GM12865 (cell line): ENCODE measurements around the gene LAMA4.
A peak's percentile ranks its signal among the peaks of the same experiment; 100 is the strongest.

Source experiments
- DNase-seq: peaks from one replicate; pipeline ENCODE4 v3.0.0; 2010; ENCODE audit warnings: low read depth
- H3K4me3 ChIP-seq: 2 replicates; pipeline ENCODE4 v1.5.1; 2011; ENCODE audit warnings: mild to moderate bottlenecking, low read depth, low read length, control low read depth
- TF ChIP-seq, protein P1 (sequence below): IDR thresholded peaks from 2 replicates; pipeline ENCODE4 v1.5.1; 2011; ENCODE audit warnings: low read length, control low read depth, low read depth, inconsistent platforms; ENCODE audit not compliant: insufficient read depth; ENCODE audit errors: missing control alignments

Gene LAMA4, protein sequence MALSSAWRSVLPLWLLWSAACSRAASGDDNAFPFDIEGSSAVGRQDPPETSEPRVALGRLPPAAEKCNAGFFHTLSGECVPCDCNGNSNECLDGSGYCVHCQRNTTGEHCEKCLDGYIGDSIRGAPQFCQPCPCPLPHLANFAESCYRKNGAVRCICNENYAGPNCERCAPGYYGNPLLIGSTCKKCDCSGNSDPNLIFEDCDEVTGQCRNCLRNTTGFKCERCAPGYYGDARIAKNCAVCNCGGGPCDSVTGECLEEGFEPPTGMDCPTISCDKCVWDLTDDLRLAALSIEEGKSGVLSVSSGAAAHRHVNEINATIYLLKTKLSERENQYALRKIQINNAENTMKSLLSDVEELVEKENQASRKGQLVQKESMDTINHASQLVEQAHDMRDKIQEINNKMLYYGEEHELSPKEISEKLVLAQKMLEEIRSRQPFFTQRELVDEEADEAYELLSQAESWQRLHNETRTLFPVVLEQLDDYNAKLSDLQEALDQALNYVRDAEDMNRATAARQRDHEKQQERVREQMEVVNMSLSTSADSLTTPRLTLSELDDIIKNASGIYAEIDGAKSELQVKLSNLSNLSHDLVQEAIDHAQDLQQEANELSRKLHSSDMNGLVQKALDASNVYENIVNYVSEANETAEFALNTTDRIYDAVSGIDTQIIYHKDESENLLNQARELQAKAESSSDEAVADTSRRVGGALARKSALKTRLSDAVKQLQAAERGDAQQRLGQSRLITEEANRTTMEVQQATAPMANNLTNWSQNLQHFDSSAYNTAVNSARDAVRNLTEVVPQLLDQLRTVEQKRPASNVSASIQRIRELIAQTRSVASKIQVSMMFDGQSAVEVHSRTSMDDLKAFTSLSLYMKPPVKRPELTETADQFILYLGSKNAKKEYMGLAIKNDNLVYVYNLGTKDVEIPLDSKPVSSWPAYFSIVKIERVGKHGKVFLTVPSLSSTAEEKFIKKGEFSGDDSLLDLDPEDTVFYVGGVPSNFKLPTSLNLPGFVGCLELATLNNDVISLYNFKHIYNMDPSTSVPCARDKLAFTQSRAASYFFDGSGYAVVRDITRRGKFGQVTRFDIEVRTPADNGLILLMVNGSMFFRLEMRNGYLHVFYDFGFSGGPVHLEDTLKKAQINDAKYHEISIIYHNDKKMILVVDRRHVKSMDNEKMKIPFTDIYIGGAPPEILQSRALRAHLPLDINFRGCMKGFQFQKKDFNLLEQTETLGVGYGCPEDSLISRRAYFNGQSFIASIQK (N-terminal part only)

GRCh38 chr6:112253841-112254816 is at the start of gene LAMA4:
Gene LAMA4, minus strand, starts transcription at chr6:112254567. Its CDS starts 417 bp downstream, at chr6:112254150.
- H3K4me3 ChIP-seq, result peak within 1 kb of the TSS; percentile 31; the same call in 1 of the 2 replicates
- no peak for DNase-seq
- TF ChIP-seq, protein P1, sequence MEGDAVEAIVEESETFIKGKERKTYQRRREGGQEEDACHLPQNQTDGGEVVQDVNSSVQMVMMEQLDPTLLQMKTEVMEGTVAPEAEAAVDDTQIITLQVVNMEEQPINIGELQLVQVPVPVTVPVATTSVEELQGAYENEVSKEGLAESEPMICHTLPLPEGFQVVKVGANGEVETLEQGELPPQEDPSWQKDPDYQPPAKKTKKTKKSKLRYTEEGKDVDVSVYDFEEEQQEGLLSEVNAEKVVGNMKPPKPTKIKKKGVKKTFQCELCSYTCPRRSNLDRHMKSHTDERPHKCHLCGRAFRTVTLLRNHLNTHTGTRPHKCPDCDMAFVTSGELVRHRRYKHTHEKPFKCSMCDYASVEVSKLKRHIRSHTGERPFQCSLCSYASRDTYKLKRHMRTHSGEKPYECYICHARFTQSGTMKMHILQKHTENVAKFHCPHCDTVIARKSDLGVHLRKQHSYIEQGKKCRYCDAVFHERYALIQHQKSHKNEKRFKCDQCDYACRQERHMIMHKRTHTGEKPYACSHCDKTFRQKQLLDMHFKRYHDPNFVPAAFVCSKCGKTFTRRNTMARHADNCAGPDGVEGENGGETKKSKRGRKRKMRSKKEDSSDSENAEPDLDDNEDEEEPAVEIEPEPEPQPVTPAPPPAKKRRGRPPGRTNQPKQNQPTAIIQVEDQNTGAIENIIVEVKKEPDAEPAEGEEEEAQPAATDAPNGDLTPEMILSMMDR, result no peak

DNA sequence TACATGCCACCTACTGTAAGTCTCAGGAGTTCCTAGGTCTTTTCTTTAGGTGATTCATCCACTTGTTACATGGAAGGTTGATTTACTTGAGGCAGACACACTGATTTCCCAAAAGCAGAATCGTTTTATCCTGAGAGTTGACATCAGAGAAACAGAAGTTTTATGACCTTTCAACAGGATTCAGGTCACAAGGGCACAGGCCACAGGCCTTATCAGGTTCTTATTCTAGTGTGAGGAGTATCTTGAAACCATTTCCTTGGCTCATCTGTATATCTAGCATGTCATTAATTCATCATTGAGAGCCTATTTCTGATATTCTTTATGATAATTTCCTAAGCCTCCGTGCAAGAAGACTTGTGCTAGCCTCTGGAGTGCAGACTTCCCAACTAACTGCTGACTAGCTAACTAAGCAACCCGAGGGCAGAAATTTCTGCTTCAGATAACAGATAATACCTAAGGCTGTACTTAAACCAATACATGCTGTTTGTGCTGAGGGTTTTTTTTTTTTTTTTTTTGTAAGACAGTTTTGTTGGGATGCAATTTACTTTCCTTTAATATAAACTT is 47.9 kb upstream of the LAMA4 start:
- DNase-seq, result no peak
- TF ChIP-seq, protein P1, result no peak
- H3K4me3 ChIP-seq, result no peak overlapping the region

GRCh38 chr6:112300896-112301295 is 46.5 kb upstream of the LAMA4 start:
- TF ChIP-seq, protein P1, result no peak
- no peak overlapping the region for H3K4me3 ChIP-seq
- DNase-seq, result no peak

GRCh38 chr6:112298816-112299281 is 44.5 kb upstream of the LAMA4 start:
- no peak for DNase-seq
- no peak overlapping the region for H3K4me3 ChIP-seq
- TF ChIP-seq, protein P1, result no peak

- no peak overlapping the region for H3K4me3 ChIP-seq
- TF ChIP-seq, protein P1, result no peak
- no peak for DNase-seq
Observed at GRCh38 chr6:112298021-112298745, 43.8 kb upstream of the LAMA4 start.
